Endothelial cell of umbilical vein (primary cell): ENCODE data around the gene PNLIPRP2. TPM values are rescaled to one million over a fixed set of nuclear protein-coding genes. Genes with fewer than 3 reads are reported as not detected.

Experiments
- BruUV-seq: library from RNA; stranded (reverse); fragments of 400-500 nt; replicated peaks from 2 replicates; lab custom pipeline; 2021; lab: Mats Ljungman, UMichigan
- CTCF ChIA-PET: fragments of 300-600, 350-600 bp; sonication (Branson Sonifier 250); formaldehyde crosslinking; loops from one replicate; lab custom pipeline; 2021; ENCODE audit warnings: antibody characterized with exemption, inconsistent platforms; lab: Charles Lee
- POLR2A ChIA-PET: fragments of 300-600, 350-600 bp; sonication (Branson Sonifier 250); formaldehyde crosslinking; loops from one replicate; lab custom pipeline; 2021; ENCODE audit warnings: antibody characterized with exemption, inconsistent platforms; lab: Charles Lee
- DNase-seq: peaks from one replicate; pipeline ENCODE4 v3.0.0-alpha.2; 2011; ENCODE audit warnings: low read depth, low spot score
- FAIRE-seq: peaks from 2 replicates; lab custom pipeline; 2011; peaks lifted over from hg19 to GRCh38; lab: Jason Lieb, UNC
- H2AFZ ChIP-seq: 2 replicates; pipeline ENCODE4 v1.6.0; 2012; ENCODE audit warnings: low read depth, low read length, control low read depth, inconsistent platforms
- H3K27ac ChIP-seq: 2 replicates; pipeline ENCODE4 v1.5.1; 2011; ENCODE audit warnings: low read depth, mild to moderate bottlenecking, control low read depth, low read length, moderate library complexity; ENCODE audit not compliant: insufficient read depth
- H3K27me3 ChIP-seq, 2 experiments: 2 replicates each; pipeline versions ENCODE4 v1.6.0 to v1.6.1; 2011; ENCODE audit warnings: low read length in 2 of 2, mixed read lengths in 1 of 2; ENCODE audit not compliant: control insufficient read depth in 2 of 2, insufficient read depth in 2 of 2
- H3K36me3 ChIP-seq, 2 experiments: 2 replicates in 1 of 2; 3 replicates in 1 of 2; pipeline ENCODE4 v1.5.1; 2011; ENCODE audit warnings: low read length in 2 of 2, mild to moderate bottlenecking in 1 of 2, moderate library complexity in 1 of 2; ENCODE audit not compliant: control insufficient read depth in 2 of 2, insufficient read depth in 2 of 2; ENCODE audit errors: extremely low read depth in 1 of 2
- H3K4me1 ChIP-seq: 3 replicates; pipeline ENCODE4 v1.5.1; 2011; ENCODE audit warnings: mild to moderate bottlenecking, low read length; ENCODE audit not compliant: control insufficient read depth, insufficient read depth; ENCODE audit errors: extremely low read depth
- H3K4me2 ChIP-seq: 2 replicates; pipeline ENCODE4 v1.6.1; 2011; ENCODE audit warnings: low read length, control low read depth, mixed read lengths; ENCODE audit not compliant: insufficient read depth
- H3K4me3 ChIP-seq, 3 experiments: fragments of 200-600 bp in 1 of 3; sonication (generic), shearing (Covaris generic) in 1 of 3; replicated peaks in 1 of 3; 2 replicates each; pipeline ENCODE4 v1.5.1; 2011 to 2016; ENCODE audit warnings: control low read depth in 3 of 3, low read length in 3 of 3, mild to moderate bottlenecking in 2 of 3, inconsistent platforms in 1 of 3, low read depth in 1 of 3, moderate library complexity in 1 of 3; ENCODE audit not compliant: insufficient read depth in 1 of 3
- H3K79me2 ChIP-seq: 2 replicates; pipeline ENCODE4 v1.6.0; 2012; ENCODE audit warnings: low read length, inconsistent platforms; ENCODE audit not compliant: control insufficient read depth, insufficient read depth
- H3K9ac ChIP-seq: replicated peaks from 2 replicates; pipeline ENCODE3; 2011; ENCODE audit warnings: low read length, control low read depth; ENCODE audit not compliant: insufficient read depth; ENCODE audit errors: extremely low read depth
- H3K9me1 ChIP-seq: replicated peaks from 3 replicates; pipeline ENCODE4 v1.6.0; 2011; ENCODE audit warnings: mild to moderate bottlenecking, low read length; ENCODE audit not compliant: control insufficient read depth, insufficient read depth; ENCODE audit errors: extremely low read depth
- H3K9me3 ChIP-seq: replicated peaks from 2 replicates; pipeline ENCODE4 v1.5.1; 2012; ENCODE audit warnings: low read length, inconsistent platforms; ENCODE audit not compliant: control insufficient read depth, insufficient read depth
- H4K20me1 ChIP-seq: replicated peaks from 2 replicates; pipeline ENCODE3; 2011; ENCODE audit warnings: mild to moderate bottlenecking, low read length; ENCODE audit not compliant: control insufficient read depth, insufficient read depth; ENCODE audit errors: extremely low read depth
- CTCF ChIP-seq, 2 donors: IDR thresholded peaks; 1 replicate in 1 of 2; 2 replicates in 1 of 2; pipeline ENCODE4 v1.5.1; 2011; ENCODE audit warnings: low read length in 2 of 2, mild to moderate bottlenecking in 2 of 2, moderate library complexity in 2 of 2, control low read depth in 1 of 2, inconsistent platforms in 1 of 2, low read depth in 1 of 2; ENCODE audit not compliant: insufficient read depth in 1 of 2; ENCODE audit errors: extremely low read depth in 1 of 2
- EZH2 ChIP-seq: IDR thresholded peaks from 2 replicates; pipeline ENCODE4 v1.6.1; 2012; ENCODE audit warnings: borderline replicate concordance, low read depth, mild to moderate bottlenecking, moderate library complexity, low read length, inconsistent platforms; ENCODE audit not compliant: severe bottlenecking
- FOS ChIP-seq: IDR thresholded peaks from 2 replicates; pipeline ENCODE4 v1.6.1; 2011; ENCODE audit warnings: mild to moderate bottlenecking, low read length, moderate library complexity, borderline replicate concordance; ENCODE audit not compliant: insufficient read depth
- GATA2 ChIP-seq: IDR thresholded peaks from 2 replicates; pipeline ENCODE4 v1.7.0; 2011; ENCODE audit warnings: low read depth, mild to moderate bottlenecking, moderate library complexity, mixed read lengths, low read length; ENCODE audit not compliant: insufficient read length, insufficient read depth
- JUN ChIP-seq: IDR thresholded peaks from 2 replicates; pipeline ENCODE4 v1.6.1; 2011; ENCODE audit warnings: borderline replicate concordance, low read depth; ENCODE audit not compliant: insufficient read length, insufficient read depth
- MYC ChIP-seq: IDR thresholded peaks from one replicate; pipeline ENCODE4 v1.6.1; 2011; ENCODE audit warnings: mild to moderate bottlenecking, low read depth, low read length
- POLR2A ChIP-seq: IDR thresholded peaks from 2 replicates; pipeline ENCODE4 v1.6.1; 2012; ENCODE audit warnings: low read depth, mild to moderate bottlenecking, control low read depth, low read length
- POLR2AphosphoS5 ChIP-seq: IDR thresholded peaks from 2 replicates; pipeline ENCODE4 v1.6.1; 2012; ENCODE audit warnings: low read depth, mild to moderate bottlenecking, control low read depth, low read length, moderate library complexity; ENCODE audit not compliant: insufficient read depth
- dilution Hi-C: fragments of 300-500 bp; cut with MboI; formaldehyde crosslinking; loops from one replicate; pipeline ENCODE4 v1.15.0; 2019; ENCODE audit warnings: low sequenced_read_pairs; ENCODE audit not compliant: extremely low pct_ligation_motif_present
- intact Hi-C: fragments of 100-400 bp; cut with micrococcal nuclease; formaldehyde crosslinking; loops from one replicate; pipeline ENCODE4 v1.10.0; 2022
- polyA plus RNA-seq, 4 experiments: library from polyadenylated mRNA; depleted of rRNA in 3 of 4; stranded (reverse) in 3 of 4; unstranded in 1 of 4; fragments of >200 nt; gene quantifications; 2 replicates each; pipeline versions ENCODE4 v1.2.1 to v1.2.3, GENCODE V29; 2011 to 2012; ENCODE audit warnings: missing spikeins in 1 of 4
- total RNA-seq: library from RNA; stranded (reverse); gene quantifications from 2 replicates; pipeline ENCODE4 v1.2.3, GENCODE V29; 2021
- TF ChIP-seq, protein P1 (sequence below): IDR thresholded peaks from 2 replicates; pipeline ENCODE4 v1.6.1; 2011; ENCODE audit not compliant: insufficient read depth, insufficient read length

The PNLIPRP2 gene
- total and polyA plus RNA-seq, 2 donors (not counting 3 experiments of a cell fraction or from before 2014, with no cell fraction given) = not detected

DNA sequence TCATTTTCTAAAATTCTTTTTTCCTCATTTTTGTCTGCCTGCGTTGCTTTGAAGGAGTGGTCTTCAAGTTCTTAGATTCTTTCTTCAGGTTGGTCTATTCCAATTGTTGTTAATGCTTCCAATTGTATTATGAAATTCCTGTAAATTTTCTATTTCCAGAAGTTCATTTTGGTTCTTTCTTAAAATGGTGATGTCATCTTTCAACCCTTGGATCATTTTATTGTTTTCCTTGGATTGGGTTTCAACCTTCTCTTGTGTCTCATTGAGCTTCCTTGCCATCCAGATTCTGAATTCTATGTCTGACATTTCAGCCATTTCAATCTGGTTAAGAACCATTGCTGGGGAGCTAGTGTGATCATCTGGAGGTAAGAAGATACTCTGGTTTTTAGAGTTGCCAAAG lies 33.1 kb downstream of the PNLIPRP2 start:
- H3K27ac ChIP-seq = no peak overlapping the region
- H3K79me2 ChIP-seq = no peaks in the 10 kb centered on the region
- FAIRE-seq (no peak), DNase-seq (no peak)
- CTCF ChIA-PET = no interaction called here
- H3K9me3 ChIP-seq = no peaks in the 10 kb centered on the region
- POLR2A ChIA-PET = no interaction called here
- H4K20me1 ChIP-seq = no peaks in the 10 kb centered on the region
- H2AFZ ChIP-seq = no peak overlapping the region
- intact Hi-C loops (no loop called here), dilution Hi-C loops (no loop called here)
- no peak overlapping the region for H3K4me2 ChIP-seq
- H3K4me3 ChIP-seq = no peak overlapping the region
- no peaks in the 10 kb centered on the region for H3K36me3 ChIP-seq
- no peaks in the 10 kb centered on the region for H3K4me1 ChIP-seq
- H3K9me1 ChIP-seq = no peaks in the 10 kb centered on the region
- BruUV-seq = no TSS peak
- TF ChIP-seq FOS = no peak
- TF ChIP-seq EZH2 = no peak
- TF ChIP-seq, protein P1, sequence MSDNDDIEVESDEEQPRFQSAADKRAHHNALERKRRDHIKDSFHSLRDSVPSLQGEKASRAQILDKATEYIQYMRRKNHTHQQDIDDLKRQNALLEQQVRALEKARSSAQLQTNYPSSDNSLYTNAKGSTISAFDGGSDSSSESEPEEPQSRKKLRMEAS = no peak
- TF ChIP-seq POLR2A = no peak
- TF ChIP-seq JUN = no peak
- TF ChIP-seq MYC = no peak
- no peak for TF ChIP-seq POLR2AphosphoS5
- no peak overlapping the region for H3K9ac ChIP-seq
- no peaks in the 10 kb centered on the region for H3K27me3 ChIP-seq

- H3K4me1 ChIP-seq = no peaks in the 10 kb centered on the region
- no peak for FAIRE-seq
- no peak for TF ChIP-seq GATA2
- no peak for TF ChIP-seq POLR2A
- TF ChIP-seq POLR2AphosphoS5 = no peak
- no peak for TF ChIP-seq MYC
- TF ChIP-seq EZH2 = no peak
- no peak for TF ChIP-seq CTCF (IDR thresholded peaks at IDR 0.05; ENCODE audit: extremely low read depth in 1 of 2, insufficient read depth in 1 of 2, low read depth in 1 of 2, low read length in 2 of 2)
- no peak for TF ChIP-seq JUN
- TF ChIP-seq FOS = no peak
- TF ChIP-seq, protein P1 = no peak
- no peaks in the 10 kb centered on the region for H3K36me3 ChIP-seq
- no peak overlapping the region for H2AFZ ChIP-seq
- no peak for DNase-seq
- dilution Hi-C loops (no loop called here), intact Hi-C loops (no loop called here)
- no TSS peak for BruUV-seq
- H3K27ac ChIP-seq = no peak overlapping the region
- H3K79me2 ChIP-seq = no peaks in the 10 kb centered on the region
- H3K9me1 ChIP-seq = no peaks in the 10 kb centered on the region
- no peak overlapping the region for H3K9ac ChIP-seq
- H3K9me3 ChIP-seq = no peaks in the 10 kb centered on the region
- H3K4me3 ChIP-seq = no peak overlapping the region
- POLR2A ChIA-PET = no interaction called here
- H3K27me3 ChIP-seq = no peaks in the 10 kb centered on the region
- CTCF ChIA-PET = no interaction called here
- no peak overlapping the region for H3K4me2 ChIP-seq
- H4K20me1 ChIP-seq = no peaks in the 10 kb centered on the region
Observed at GRCh38 chr10:116654816-116655215, 34.1 kb downstream of the PNLIPRP2 start.
